PFSK-1 (cell line): ENCODE measurements around the gene PDE4B.

Experiments used
- FOXP2 ChIP-seq: optimal IDR thresholded peaks from 2 replicates; pipeline ENCODE3; 2011; ENCODE audit warnings: borderline replicate concordance, control low read depth, inconsistent platforms; ENCODE audit not compliant: insufficient read depth; ENCODE audit errors: extremely low read length, extremely low read depth
- POLR2AphosphoS5 ChIP-seq: IDR thresholded peaks from 2 replicates; pipeline ENCODE4 v1.6.1; 2012; ENCODE audit warnings: low read depth, mild to moderate bottlenecking, control low read depth, low read length, moderate library complexity
- REST ChIP-seq, 2 experiments: IDR thresholded peaks; 2 replicates each; pipeline versions ENCODE4 v1.6.1 to v1.8.0; 2011 to 2012; ENCODE audit warnings: low read depth in 2 of 2, low read length in 2 of 2, control low read depth in 1 of 2, inconsistent platforms in 1 of 2, mild to moderate bottlenecking in 1 of 2, moderate library complexity in 1 of 2; ENCODE audit not compliant: insufficient read depth in 1 of 2
- SIN3A ChIP-seq: IDR thresholded peaks from 2 replicates; pipeline ENCODE4 v1.6.1; 2012; ENCODE audit warnings: mild to moderate bottlenecking, low read length, moderate library complexity, borderline replicate concordance; ENCODE audit not compliant: insufficient read depth
- TAF1 ChIP-seq: IDR thresholded peaks from 2 replicates; pipeline ENCODE4 v1.6.1; 2012; ENCODE audit warnings: low read length, control low read depth, borderline replicate concordance; ENCODE audit not compliant: insufficient read depth

Gene PDE4B

DNA sequence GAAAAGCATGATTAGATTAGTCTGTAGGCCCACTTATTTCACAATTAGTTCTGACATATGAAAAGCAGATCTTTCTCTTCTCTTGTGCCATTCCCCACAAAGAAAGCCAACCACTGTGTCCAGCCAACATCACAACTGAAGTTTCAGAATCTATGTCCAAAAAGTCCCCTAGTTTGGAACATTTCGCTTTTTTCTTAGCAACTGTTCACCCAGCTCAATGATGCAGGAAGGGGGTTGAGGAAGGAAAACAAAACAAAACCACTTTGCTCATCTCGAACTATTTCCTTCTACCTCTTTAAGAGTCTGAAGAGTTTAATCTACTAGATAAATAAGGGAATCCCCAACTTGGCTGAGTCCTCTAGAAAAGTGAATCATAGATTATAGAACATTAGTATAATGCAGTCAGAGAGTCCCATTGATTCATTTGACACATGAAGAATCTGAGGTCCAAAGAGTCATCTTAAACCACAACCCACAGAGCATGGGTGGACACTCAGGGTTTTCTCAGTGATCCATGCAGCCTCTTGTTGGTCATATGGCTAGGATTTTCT, 581.9 kb downstream of the PDE4B start:
- no peak for TF ChIP-seq REST (IDR thresholded peaks at IDR 0.05; ENCODE audit: insufficient read depth in 1 of 2, low read depth in 2 of 2, low read length in 2 of 2)
- no peak for TF ChIP-seq SIN3A
- TF ChIP-seq FOXP2 = no peak
- TF ChIP-seq POLR2AphosphoS5 = no peak
- no peak for TF ChIP-seq TAF1

DNA sequence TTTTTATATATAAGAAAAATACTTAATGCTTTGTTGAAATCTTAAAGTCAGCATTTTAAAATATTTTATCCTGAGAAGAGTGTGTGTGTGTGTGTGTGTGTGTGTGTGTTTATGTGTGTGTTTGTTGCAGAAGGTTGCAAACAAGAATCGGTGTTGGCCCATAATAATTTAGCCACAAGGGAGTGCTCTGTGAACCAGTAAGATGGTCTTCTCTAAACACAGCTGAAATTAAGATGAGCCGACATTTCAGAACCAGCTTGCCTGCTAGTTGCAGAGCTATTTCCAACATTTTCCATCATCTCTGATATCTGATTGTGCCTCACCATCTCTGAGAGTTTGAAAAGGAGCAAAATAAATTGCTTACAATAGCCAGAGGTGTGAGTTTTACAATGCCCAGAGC, 582.4 kb downstream of the PDE4B start:
- TF ChIP-seq POLR2AphosphoS5 (no peak), FOXP2 (no peak), TAF1 (no peak), REST (IDR thresholded peaks at IDR 0.05; ENCODE audit: insufficient read depth in 1 of 2, low read depth in 2 of 2, low read length in 2 of 2) (no peak), SIN3A (no peak)

DNA sequence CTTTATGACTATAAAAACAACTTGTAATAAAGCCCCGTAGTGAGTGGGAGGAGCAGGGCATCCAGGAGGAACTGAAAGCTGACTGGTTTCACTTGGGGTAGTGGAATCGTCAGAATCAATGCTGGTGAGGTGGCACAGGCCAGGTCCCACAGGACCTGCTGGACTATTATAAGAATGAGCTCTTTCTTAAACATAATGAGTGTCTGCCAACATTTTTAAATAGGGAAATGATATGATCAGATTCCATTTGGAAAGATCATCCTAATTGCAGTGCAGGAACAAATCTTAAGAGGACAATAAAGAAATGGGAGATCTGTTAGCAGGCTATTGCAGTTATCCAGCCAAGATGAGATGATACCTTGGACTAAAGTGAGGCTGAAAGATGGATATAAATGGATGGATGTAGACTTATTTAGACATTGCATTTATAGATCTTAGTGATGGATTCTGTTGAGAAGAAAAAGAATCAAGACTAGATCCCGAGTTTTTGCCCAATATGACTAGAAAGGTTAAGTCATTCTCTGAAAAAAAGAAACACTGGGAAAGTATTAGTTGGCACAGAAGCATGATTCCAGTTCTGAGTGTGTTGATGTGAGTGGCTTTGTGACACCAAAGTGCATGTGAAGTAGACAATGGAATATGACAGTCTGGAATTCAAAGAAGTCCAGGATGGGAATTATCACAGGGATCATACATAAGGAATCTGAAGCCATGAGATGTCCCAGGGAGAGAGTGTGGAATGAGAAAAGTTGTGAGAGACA, 587.9 kb downstream of the PDE4B start:
- no peak for TF ChIP-seq FOXP2
- no peak for TF ChIP-seq POLR2AphosphoS5
- no peak for TF ChIP-seq REST (IDR thresholded peaks at IDR 0.05; ENCODE audit: insufficient read depth in 1 of 2, low read depth in 2 of 2, low read length in 2 of 2)
- TF ChIP-seq TAF1 = no peak
- no peak for TF ChIP-seq SIN3A

- TF ChIP-seq SIN3A (no peak), POLR2AphosphoS5 (no peak), FOXP2 (no peak), REST (IDR thresholded peaks at IDR 0.05; ENCODE audit: insufficient read depth in 1 of 2, low read depth in 2 of 2, low read length in 2 of 2) (no peak), TAF1 (no peak)
Measured at GRCh38 chr1:66381621-66382275, 589.1 kb downstream of the PDE4B start.
